CD4-positive, alpha-beta T cell (primary cell): Measurements from ENCODE around the gene VSTM2B. TPM values are rescaled to one million over a fixed set of nuclear protein-coding genes. Genes with fewer than 3 reads are reported as not detected.

Experiments
- ATAC-seq: fragments of 200-7000 bp; cut with Tn5 transposase; one replicate; pipeline ENCODE4 v1.10.0; 2022; ENCODE audit warnings: mild to moderate bottlenecking; ENCODE audit not compliant: poor library complexity
- CTCF ChIA-PET: fragments of 350-600 bp; sonication (Branson Sonifier 250); formaldehyde crosslinking; loops from one replicate; lab custom pipeline; 2021; ENCODE audit warnings: antibody characterized with exemption, inconsistent platforms; lab: Charles Lee
- POLR2A ChIA-PET: fragments of 350-600 bp; sonication (Branson Sonifier 250); formaldehyde crosslinking; loops from one replicate; lab custom pipeline; 2021; ENCODE audit warnings: antibody characterized with exemption, inconsistent platforms; lab: Charles Lee
- DNase-seq, 14 experiments: peaks; one replicate each; pipeline ENCODE4 v3.0.0-alpha.2; 2013 to 2020; ENCODE audit warnings: mixed read lengths in 2 of 14
- H3K27ac ChIP-seq, 2 donors: one replicate each; pipeline versions ENCODE4 v1.5.1 to v1.7.0; 2013; ENCODE audit warnings: low read length in 2 of 2, low read depth in 1 of 2, mild to moderate bottlenecking in 1 of 2
- H3K27me3 ChIP-seq, 2 experiments: 1 replicate in 1 of 2; 2 replicates in 1 of 2; pipeline versions ENCODE4 v1.6.1 to v1.7.0; 2013; ENCODE audit warnings: low read length in 2 of 2, control low read depth in 1 of 2, mild to moderate bottlenecking in 1 of 2, moderate library complexity in 1 of 2; ENCODE audit not compliant: insufficient read depth in 2 of 2, control insufficient read depth in 1 of 2
- H3K36me3 ChIP-seq: one replicate; pipeline ENCODE4 v1.6.1; 2013; ENCODE audit warnings: low read length, control low read depth; ENCODE audit not compliant: insufficient read depth
- H3K4me1 ChIP-seq: one replicate; pipeline ENCODE4 v1.6.1; 2013; ENCODE audit warnings: low read length, control low read depth; ENCODE audit not compliant: insufficient read depth
- H3K4me3 ChIP-seq: one replicate; pipeline ENCODE4 v1.5.1; 2013; ENCODE audit warnings: mild to moderate bottlenecking, low read length, moderate library complexity
- H3K9me3 ChIP-seq, 2 experiments: 1 replicate in 1 of 2; 2 replicates in 1 of 2; pipeline versions ENCODE4 v1.6.1 to v1.7.0; 2013; ENCODE audit warnings: low read length in 2 of 2, mild to moderate bottlenecking in 2 of 2, control low read depth in 1 of 2, moderate library complexity in 1 of 2; ENCODE audit not compliant: control insufficient read depth in 1 of 2, insufficient read depth in 1 of 2
- H3K27ac Mint-ChIP-seq: one replicate; pipeline ENCODE4 v1.8.0; 2020; ENCODE audit warnings: mixed read lengths
- H3K27me3 Mint-ChIP-seq: one replicate; pipeline ENCODE4 v1.8.0; 2021; ENCODE audit warnings: mixed read lengths
- H3K36me3 Mint-ChIP-seq: one replicate; pipeline ENCODE4 v1.8.0; 2021; ENCODE audit warnings: low read depth, mixed read lengths
- H3K4me1 Mint-ChIP-seq: one replicate; pipeline ENCODE4 v1.8.0; 2021; ENCODE audit warnings: low read depth, mixed read lengths
- H3K4me3 Mint-ChIP-seq: one replicate; pipeline ENCODE4 v1.8.0; 2020; ENCODE audit warnings: mild to moderate bottlenecking, mixed read lengths
- H3K9me3 Mint-ChIP-seq: one replicate; pipeline ENCODE4 v1.8.0; 2020; ENCODE audit warnings: mixed read lengths
- CTCF ChIP-seq: fragments of 200-600 bp; IDR thresholded peaks from one replicate; pipeline ENCODE4 v1.8.0; 2022; ENCODE audit warnings: antibody characterized with exemption, mild to moderate bottlenecking
- intact Hi-C, 2 experiments: fragments of 100-400 bp; cut with DNase I in 1 of 2; cut with micrococcal nuclease in 1 of 2; formaldehyde crosslinking; loops; one replicate each; pipeline versions ENCODE4 v1.15.1 to v1.9.0; 2023 to 2025; cut with DNase I, micrococcal nuclease
- total RNA-seq, 174 experiments: library from RNA in 2 of 174; stranded (reverse) in 2 of 174; gene quantifications; one replicate each; pipeline ENCODE4 v1.2.3 and lab custom pipeline; 2021 to 2026

VSTM2B gene
- total RNA-seq, 2 experiments from 2014 or later, result not detected

- ATAC-seq (no peak), DNase-seq (no peak)
- no peaks in the 10 kb centered on the region for H3K36me3 ChIP-seq
- CTCF ChIA-PET, result no interaction called here
- H3K4me1 Mint-ChIP-seq, result no peaks in the 10 kb centered on the region
- intact Hi-C loops, result no loop called here
- POLR2A ChIA-PET, result no interaction called here
- peaks cover 53% of the 10 kb centered on the region for H3K27me3 Mint-ChIP-seq
- H3K4me3 Mint-ChIP-seq, result no peak overlapping the region
- peaks cover 6 to 17% of the 10 kb centered on the region in 2 experiments for H3K27me3 ChIP-seq
- no peaks in the 10 kb centered on the region for H3K36me3 Mint-ChIP-seq
- H3K4me1 ChIP-seq, result no peaks in the 10 kb centered on the region
- no peak overlapping the region for H3K4me3 ChIP-seq
- H3K9me3 ChIP-seq, result peaks cover 0 to 4% of the 10 kb centered on the region in 2 experiments
- no peak for TF ChIP-seq CTCF
- no peak overlapping the region for H3K27ac ChIP-seq
- no peaks in the 10 kb centered on the region for H3K9me3 Mint-ChIP-seq
- H3K27ac Mint-ChIP-seq, result no peak overlapping the region
These were observed 43.5 kb downstream of the VSTM2B start for GRCh38 chr19:29569038-29569911.

GRCh38 chr19:29571181-29571580, 45.4 kb downstream of the VSTM2B start:
- Histone ChIP-seq H3K27me3 (peaks cover 3 to 14% of the 10 kb centered on the region in 2 experiments), H3K9me3 (peaks cover 0 to 4% of the 10 kb centered on the region in 2 experiments), H3K4me3 (no peak overlapping the region), H3K4me1 (no peaks in the 10 kb centered on the region), H3K27ac (no peak overlapping the region), H3K36me3 (no peaks in the 10 kb centered on the region)
- CTCF ChIA-PET, result no interaction called here
- Mint-ChIP-seq H3K36me3 (no peaks in the 10 kb centered on the region), H3K9me3 (no peaks in the 10 kb centered on the region), H3K4me3 (no peak overlapping the region), H3K27me3 (peaks cover 55% of the 10 kb centered on the region), H3K27ac (no peak overlapping the region), H3K4me1 (no peaks in the 10 kb centered on the region)
- POLR2A ChIA-PET, result interaction anchor here (1.1 kb wide), 1 partner anchor 35 kb away, joined by 3 read pairs; the partner anchor contains the start of gene POP4
- ATAC-seq (no peak), DNase-seq (no peak)
- intact Hi-C loops, result no loop called here
- no peak for TF ChIP-seq CTCF

GRCh38 chr19:29573486-29573885, 47.7 kb downstream of the VSTM2B start:
- peaks cover 6 to 25% of the 10 kb centered on the region in 2 experiments for H3K27me3 ChIP-seq
- no peak for TF ChIP-seq CTCF
- Mint-ChIP-seq H3K9me3 (no peaks in the 10 kb centered on the region), H3K4me1 (no peaks in the 10 kb centered on the region), H3K4me3 (no peak overlapping the region), H3K27ac (no peak overlapping the region), H3K36me3 (no peaks in the 10 kb centered on the region), H3K27me3 (peaks cover 72% of the 10 kb centered on the region)
- H3K9me3 ChIP-seq, result no peaks in the 10 kb centered on the region
- ATAC-seq, result no peak
- no peaks in the 10 kb centered on the region for H3K36me3 ChIP-seq
- POLR2A ChIA-PET, result no interaction called here
- H3K4me3 ChIP-seq, result no peak overlapping the region
- H3K4me1 ChIP-seq, result no peaks in the 10 kb centered on the region
- CTCF ChIA-PET, result no interaction called here
- H3K27ac ChIP-seq, result no peak overlapping the region
- intact Hi-C loops, result no loop called here
- DNase-seq, result no peak
